Panc1 (cell line): Measurements from ENCODE around the gene SPATS2L. TPM values are rescaled to one million over a fixed set of nuclear protein-coding genes. Genes with fewer than 3 reads are reported as not detected.

Experiments used
- ATAC-seq: fragments of 200-7000 bp; cut with Tn5 transposase; 2 replicates; pipeline ENCODE4 v1.9.1; 2020; ENCODE audit warnings: mild to moderate bottlenecking, moderate library complexity
- BruUV-seq: library from RNA; stranded (reverse); fragments of 400-500 nt; replicated peaks from 2 replicates; lab custom pipeline; 2021; lab: Mats Ljungman, UMichigan
- CTCF ChIA-PET: fragments of 300-600 bp; sonication (Branson Sonifier 250); formaldehyde crosslinking; loops from one replicate; lab custom pipeline; 2022; ENCODE audit warnings: antibody characterized with exemption; lab: Charles Lee
- POLR2A ChIA-PET: fragments of 300-600 bp; sonication (Branson Sonifier 250); formaldehyde crosslinking; loops from one replicate; lab custom pipeline; 2022; ENCODE audit warnings: antibody characterized with exemption; lab: Charles Lee
- DNase-seq: peaks from one replicate; pipeline ENCODE4 v3.0.0-alpha.2; 2010; ENCODE audit warnings: low read depth, low spot score
- H3K27ac ChIP-seq: 2 replicates; pipeline ENCODE4 v1.5.1; 2011; ENCODE audit warnings: mild to moderate bottlenecking, low read length, inconsistent platforms
- H3K27me3 ChIP-seq: fragments of 200-500 bp; sonication (Bioruptor generic); 2 replicates; pipeline ENCODE4 v1.6.0; 2014; ENCODE audit warnings: low read length, inconsistent platforms; ENCODE audit not compliant: control insufficient read depth, insufficient read depth
- H3K36me3 ChIP-seq: fragments of 200-500 bp; sonication (Bioruptor generic); 2 replicates; pipeline ENCODE4 v1.5.1; 2014; ENCODE audit warnings: inconsistent platforms, mild to moderate bottlenecking, low read length, moderate library complexity; ENCODE audit not compliant: control insufficient read depth, insufficient read depth
- H3K4me1 ChIP-seq: 2 replicates; pipeline ENCODE4 v1.5.1; 2011; ENCODE audit warnings: inconsistent platforms, mild to moderate bottlenecking, low read length, moderate library complexity; ENCODE audit not compliant: control insufficient read depth, insufficient read depth
- H3K4me3 ChIP-seq, 2 experiments: 2 replicates each; pipeline ENCODE4 v1.5.1; 2011 to 2012; ENCODE audit warnings: low read depth in 2 of 2, low read length in 2 of 2, mild to moderate bottlenecking in 2 of 2, inconsistent platforms in 1 of 2, moderate library complexity in 1 of 2
- H3K9me3 ChIP-seq: fragments of 200-500 bp; sonication (Bioruptor generic); 2 replicates; pipeline ENCODE4 v1.5.1; 2014; ENCODE audit warnings: low read depth, mild to moderate bottlenecking, inconsistent platforms, low read length, moderate library complexity; ENCODE audit not compliant: control insufficient read depth, insufficient read depth
- POLR2AphosphoS5 ChIP-seq: IDR thresholded peaks from 2 replicates; pipeline ENCODE4 v1.6.1; 2012; ENCODE audit warnings: mild to moderate bottlenecking, low read depth, low read length, moderate library complexity
- REST ChIP-seq, 2 experiments: IDR thresholded peaks; 2 replicates each; pipeline ENCODE4 v1.6.1; 2011 to 2012; ENCODE audit warnings: low read depth in 2 of 2, control low read depth in 1 of 2, low read length in 1 of 2, mild to moderate bottlenecking in 1 of 2, moderate library complexity in 1 of 2; ENCODE audit not compliant: insufficient read depth in 1 of 2
- SIN3A ChIP-seq: IDR thresholded peaks from 2 replicates; pipeline ENCODE4 v1.6.1; 2012; ENCODE audit warnings: low read depth, mild to moderate bottlenecking, low read length, moderate library complexity, borderline replicate concordance; ENCODE audit not compliant: insufficient read depth
- TCF7L2 ChIP-seq: IDR thresholded peaks from 2 replicates; pipeline ENCODE4 v1.6.1; 2011; ENCODE audit warnings: mild to moderate bottlenecking, low read depth, low read length, inconsistent platforms
- in situ Hi-C: cut with HindIII; loops from 2 replicates; pipeline ENCODE4 v1.10.0; 2016; ENCODE audit warnings: low sequenced_read_pairs, low pct_unique_long_range_greater_than_20kb
- intact Hi-C: fragments of 100-400 bp; cut with micrococcal nuclease; formaldehyde crosslinking; loops from one replicate; pipeline ENCODE4 v1.10.0; 2022; ENCODE audit not compliant: unreplicated experiment
- total RNA-seq: library from RNA; stranded (reverse); gene quantifications from one replicate; pipeline ENCODE4 v1.2.1, GENCODE V29; 2021; ENCODE audit not compliant: unreplicated experiment
- TF ChIP-seq, protein P1 (sequence below): fragments of 450-650 bp; IDR thresholded peaks from 2 replicates; pipeline ENCODE4 v1.5.1; 2017; ENCODE audit warnings: mild to moderate bottlenecking

SPATS2L gene
- total RNA-seq, 1 experiment from 2014 or later = 282 TPM

GRCh38 chr2:200419325-200419724 is 112.8 kb downstream of the SPATS2L start:
- H3K27ac ChIP-seq = peak overlapping the region; percentile 58
- no peak overlapping the region for H3K4me3 ChIP-seq
- H3K4me1 ChIP-seq = peaks cover 18% of the 10 kb centered on the region
- no peaks in the 10 kb centered on the region for H3K9me3 ChIP-seq
- no peaks in the 10 kb centered on the region for H3K27me3 ChIP-seq
- no peak for TF ChIP-seq TCF7L2
- TF ChIP-seq POLR2AphosphoS5 = no peak
- no peak for TF ChIP-seq REST (IDR thresholded peaks at IDR 0.05; ENCODE audit: insufficient read depth in 1 of 2, low read depth in 2 of 2, low read length in 1 of 2)
- TF ChIP-seq, protein P1, sequence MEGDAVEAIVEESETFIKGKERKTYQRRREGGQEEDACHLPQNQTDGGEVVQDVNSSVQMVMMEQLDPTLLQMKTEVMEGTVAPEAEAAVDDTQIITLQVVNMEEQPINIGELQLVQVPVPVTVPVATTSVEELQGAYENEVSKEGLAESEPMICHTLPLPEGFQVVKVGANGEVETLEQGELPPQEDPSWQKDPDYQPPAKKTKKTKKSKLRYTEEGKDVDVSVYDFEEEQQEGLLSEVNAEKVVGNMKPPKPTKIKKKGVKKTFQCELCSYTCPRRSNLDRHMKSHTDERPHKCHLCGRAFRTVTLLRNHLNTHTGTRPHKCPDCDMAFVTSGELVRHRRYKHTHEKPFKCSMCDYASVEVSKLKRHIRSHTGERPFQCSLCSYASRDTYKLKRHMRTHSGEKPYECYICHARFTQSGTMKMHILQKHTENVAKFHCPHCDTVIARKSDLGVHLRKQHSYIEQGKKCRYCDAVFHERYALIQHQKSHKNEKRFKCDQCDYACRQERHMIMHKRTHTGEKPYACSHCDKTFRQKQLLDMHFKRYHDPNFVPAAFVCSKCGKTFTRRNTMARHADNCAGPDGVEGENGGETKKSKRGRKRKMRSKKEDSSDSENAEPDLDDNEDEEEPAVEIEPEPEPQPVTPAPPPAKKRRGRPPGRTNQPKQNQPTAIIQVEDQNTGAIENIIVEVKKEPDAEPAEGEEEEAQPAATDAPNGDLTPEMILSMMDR = no peak
- TF ChIP-seq SIN3A = no peak
- peaks cover 59% of the 10 kb centered on the region for H3K36me3 ChIP-seq
- intact Hi-C loops = no loop called here
- ATAC-seq = no peak
- CTCF ChIA-PET = interaction anchor here (0.6 kb wide), 1 partner anchor 316 kb away, joined by 10 read pairs; no protein-coding TSS in a partner anchor
- no peak for DNase-seq
- in situ Hi-C loops = no loop called here
- BruUV-seq = no TSS peak
- POLR2A ChIA-PET = interaction anchor here (0.6 to 0.7 kb wide), 2 partner anchors 30 to 114 kb away, joined by 3 to 8 read pairs; no protein-coding TSS in a partner anchor

GRCh38 chr2:200421270-200421669 is 114.8 kb downstream of the SPATS2L start:
- Histone ChIP-seq H3K27ac (peak overlapping the region; percentile 53), H3K36me3 (peaks cover 54% of the 10 kb centered on the region)

More at GRCh38 chr2:200421270-200421669, 114.8 kb downstream of the SPATS2L start:
- Histone ChIP-seq H3K4me1 (peaks cover 27% of the 10 kb centered on the region), H3K4me3 (no peak overlapping the region), H3K9me3 (no peaks in the 10 kb centered on the region), H3K27me3 (no peaks in the 10 kb centered on the region)
- in situ Hi-C loops (no loop called here), intact Hi-C loops (no loop called here)
- ChIA-PET POLR2A (no interaction called here), CTCF (no interaction called here)
- DNase-seq (no peak), ATAC-seq (no peak)
- TF ChIP-seq REST (IDR thresholded peaks at IDR 0.05; ENCODE audit: insufficient read depth in 1 of 2, low read depth in 2 of 2, low read length in 1 of 2) = no peak
- BruUV-seq = no TSS peak
